SK-N-SH (cell line): ENCODE measurements around the gene TM4SF4. TPM values are rescaled to one million over a fixed set of nuclear protein-coding genes. Genes with fewer than 3 reads are reported as not detected.

Experiments
- CTCF ChIA-PET: fragments of 300-600, 350-600 bp; formaldehyde crosslinking; extraction: SDS; loops from one replicate; lab custom pipeline; 2021; lab: Yijun Ruan, JAX
- POLR2A ChIA-PET: fragments of 350-600 bp; sonication (Branson Sonifier 250); formaldehyde crosslinking; extraction: SDS; loops from one replicate; lab custom pipeline; 2020; ENCODE audit warnings: antibody characterized with exemption, inconsistent platforms; lab: Yijun Ruan, JAX
- DNase-seq: peaks from one replicate; pipeline ENCODE4 v3.0.0; 2012
- H2AFZ ChIP-seq: fragments of 200-600 bp; sonication (generic); 2 replicates; pipeline ENCODE4 v1.8.1; 2016; ENCODE audit warnings: antibody characterized with exemption, mild to moderate bottlenecking, low read depth
- H3F3A ChIP-seq: fragments of 200-600 bp; sonication (generic); replicated peaks from 2 replicates; pipeline ENCODE3; 2016; ENCODE audit warnings: antibody characterized with exemption, mild to moderate bottlenecking; ENCODE audit not compliant: insufficient read depth
- H3K27ac ChIP-seq, 2 experiments: fragments of 200-500 bp in 1 of 2; fragments of 200-600 bp in 1 of 2; sonication (Bioruptor generic) in 1 of 2; sonication (generic), shearing (Covaris generic) in 1 of 2; 2 replicates each; pipeline versions ENCODE4 v1.5.1 to v1.6.1; 2014 to 2016; ENCODE audit warnings: low read depth in 2 of 2, inconsistent platforms in 1 of 2, low read length in 1 of 2, mild to moderate bottlenecking in 1 of 2, mixed read lengths in 1 of 2
- H3K27me3 ChIP-seq: fragments of 200-600 bp; sonication (generic), shearing (Covaris generic); 2 replicates; pipeline ENCODE4 v1.6.1; 2016; ENCODE audit warnings: mixed run types; ENCODE audit not compliant: insufficient read depth
- H3K36me3 ChIP-seq, 2 experiments: fragments of 200-500 bp in 1 of 2; fragments of 200-600 bp in 1 of 2; sonication (Bioruptor generic) in 1 of 2; sonication (generic) in 1 of 2; replicated peaks in 1 of 2; 2 replicates each; pipeline versions ENCODE3 to v1.5.1; 2014 to 2016; ENCODE audit warnings: low read length in 1 of 2, mild to moderate bottlenecking in 1 of 2; ENCODE audit not compliant: insufficient read depth in 2 of 2, control insufficient read depth in 1 of 2
- H3K4me1 ChIP-seq, 2 experiments: fragments of 200-500 bp in 1 of 2; fragments of 200-600 bp in 1 of 2; sonication (Bioruptor generic) in 1 of 2; sonication (generic), shearing (Covaris generic) in 1 of 2; 2 replicates each; pipeline versions ENCODE4 v1.5.1 to v1.6.1; 2014 to 2016; ENCODE audit warnings: low read depth in 1 of 2, low read length in 1 of 2, mixed run types in 1 of 2; ENCODE audit not compliant: insufficient read depth in 2 of 2, control insufficient read depth in 1 of 2
- H3K4me2 ChIP-seq: fragments of 200-600 bp; sonication (generic), shearing (Covaris generic); 2 replicates; pipeline ENCODE4 v1.6.1; 2017; ENCODE audit warnings: mixed run types
- H3K4me3 ChIP-seq, 2 experiments: fragments of 200-500 bp in 1 of 2; fragments of 200-600 bp in 1 of 2; sonication (Bioruptor generic) in 1 of 2; sonication (generic), shearing (Covaris generic) in 1 of 2; 2 replicates each; pipeline versions ENCODE4 v1.5.1 to v1.8.1; 2014 to 2016; ENCODE audit warnings: low read depth in 2 of 2, inconsistent platforms in 1 of 2, low read length in 1 of 2, mild to moderate bottlenecking in 1 of 2, mixed read lengths in 1 of 2, moderate library complexity in 1 of 2
- H3K79me2 ChIP-seq: fragments of 200-600 bp; sonication (generic); 2 replicates; pipeline ENCODE4 v1.8.1; 2017; ENCODE audit warnings: mild to moderate bottlenecking; ENCODE audit not compliant: insufficient read depth
- H3K9ac ChIP-seq: fragments of 200-600 bp; sonication (generic); 2 replicates; pipeline ENCODE4 v1.6.1; 2017; ENCODE audit warnings: mixed run types
- H3K9me2 ChIP-seq: fragments of 200-600 bp; sonication (generic); 2 replicates; pipeline ENCODE4 v1.6.1; 2017; ENCODE audit warnings: mixed run types
- H3K9me3 ChIP-seq: fragments of 200-600 bp; sonication (generic); 2 replicates; pipeline ENCODE4 v1.6.1; 2017; ENCODE audit warnings: mixed run types, mild to moderate bottlenecking, moderate library complexity
- H4K20me1 ChIP-seq: fragments of 200-600 bp; sonication (generic); 2 replicates; pipeline ENCODE4 v1.6.1; 2017; ENCODE audit warnings: mild to moderate bottlenecking, mixed run types; ENCODE audit not compliant: insufficient read depth
- CHD2 ChIP-seq: fragments of 150-350 bp; IDR thresholded peaks from 2 replicates; pipeline ENCODE4 v1.6.1; 2018; ENCODE audit warnings: low read length; ENCODE audit not compliant: partially characterized antibody
- EZH2phosphoT487 ChIP-seq: fragments of 200-600 bp; sonication (generic); IDR thresholded peaks from 2 replicates; pipeline ENCODE4 v1.6.1; 2017; ENCODE audit warnings: low read depth, mixed run types, mild to moderate bottlenecking, antibody characterized with exemption, moderate library complexity, borderline replicate concordance
- FOXJ3 ChIP-seq: sonication (generic); formaldehyde crosslinking; IDR thresholded peaks from 2 replicates; pipeline ENCODE4 v1.5.1; 2020; ENCODE audit warnings: mild to moderate bottlenecking, missing genetic modification reagents
- FOXM1 ChIP-seq: IDR thresholded peaks from 2 replicates; pipeline ENCODE4 v1.4.0; 2012; ENCODE audit warnings: low read depth, mild to moderate bottlenecking
- GABPA ChIP-seq: IDR thresholded peaks from 2 replicates; pipeline ENCODE4 v1.4.0; 2012; ENCODE audit warnings: low read depth, mild to moderate bottlenecking
- GATA2 ChIP-seq: sonication (generic); formaldehyde crosslinking; IDR thresholded peaks from 2 replicates; pipeline ENCODE4 v1.5.0; 2020; ENCODE audit warnings: mild to moderate bottlenecking, missing genetic modification reagents
- JUND ChIP-seq: IDR thresholded peaks from 2 replicates; pipeline ENCODE4 v1.4.0; 2012
- MEF2A ChIP-seq: IDR thresholded peaks from 2 replicates; pipeline ENCODE4 v1.4.0; 2012; ENCODE audit warnings: low read depth, borderline replicate concordance
- NFIC ChIP-seq: IDR thresholded peaks from 2 replicates; pipeline ENCODE4 v1.4.0; 2012; ENCODE audit warnings: borderline replicate concordance
- NRF1 ChIP-seq: IDR thresholded peaks from 2 replicates; pipeline ENCODE4 v1.6.1; 2012; ENCODE audit warnings: low read depth, mild to moderate bottlenecking, low read length
- POLR2AphosphoS5 ChIP-seq: IDR thresholded peaks from 2 replicates; pipeline ENCODE4 v1.6.1; 2012; ENCODE audit warnings: low read depth, low read length
- RAD21 ChIP-seq: IDR thresholded peaks from 2 replicates; pipeline ENCODE4 v1.6.1; 2012; ENCODE audit warnings: mild to moderate bottlenecking, low read length
- RFX5 ChIP-seq: IDR thresholded peaks from 2 replicates; pipeline ENCODE4 v1.6.1; 2012; ENCODE audit warnings: mild to moderate bottlenecking, improper control_type of control experiment, low read length
- SIN3A ChIP-seq: IDR thresholded peaks from 2 replicates; pipeline ENCODE4 v1.6.1; 2012; ENCODE audit warnings: low read depth, mild to moderate bottlenecking, low read length, moderate library complexity, borderline replicate concordance
- SMC3 ChIP-seq: IDR thresholded peaks from 2 replicates; pipeline ENCODE4 v1.6.1; 2012; ENCODE audit warnings: low read depth, low read length, improper control_type of control experiment
- TCF12 ChIP-seq: IDR thresholded peaks from 2 replicates; pipeline ENCODE4 v1.4.0; 2012
- YY1 ChIP-seq: IDR thresholded peaks from 2 replicates; pipeline ENCODE4 v1.4.0; 2012; ENCODE audit warnings: low read depth, mild to moderate bottlenecking
- WGBS: methylation state at CpG from one replicate; pipeline ENCODE4 v1.1.6; 2017; ENCODE audit warnings: low lambda C conversion rate; 5-methylcytosine and 5-hydroxymethylcytosine counted together
- polyA plus RNA-seq, 3 experiments: library from polyadenylated mRNA; depleted of rRNA; stranded (reverse); fragments of >200 nt; gene quantifications; 2 replicates each; pipeline ENCODE4 v1.2.3, GENCODE V29; 2012
- TF ChIP-seq, protein P1 (sequence below): fragments of 150-350 bp; IDR thresholded peaks from 2 replicates; pipeline ENCODE4 v1.6.1; 2017; ENCODE audit warnings: antibody characterized with exemption, low read length, low read depth, borderline replicate concordance
- TF ChIP-seq, protein P2 (sequence below): IDR thresholded peaks from 2 replicates; pipeline ENCODE4 v1.4.0; 2012; ENCODE audit warnings: low read depth
- TF ChIP-seq, protein P3 (sequence below): IDR thresholded peaks from 2 replicates; pipeline ENCODE4 v1.4.0; 2012; ENCODE audit warnings: low read depth, borderline replicate concordance

TM4SF4 gene
- polyA plus RNA-seq, 1 of the 3 experiments (the other 2 are of a cell fraction): 0.08 TPM

DNA sequence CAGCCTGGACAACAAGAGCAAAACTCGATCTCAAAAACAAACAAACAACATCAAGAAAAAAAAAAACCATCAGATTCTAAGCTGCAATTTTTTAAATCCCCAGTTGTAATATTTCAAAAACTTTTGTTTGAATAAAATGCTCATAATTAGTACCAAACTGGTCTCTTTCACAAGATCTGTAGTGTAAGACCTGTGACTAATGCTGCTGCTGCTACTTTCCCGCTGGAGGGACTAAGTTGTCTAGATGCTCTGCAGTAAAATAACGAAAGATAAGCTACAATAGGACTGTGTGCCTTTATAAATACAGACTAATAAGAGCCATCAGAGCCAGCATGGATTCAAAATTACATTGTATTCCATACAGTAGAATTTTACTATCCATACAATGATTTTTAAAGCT is 45.4 kb downstream of the TM4SF4 start:
- POLR2A ChIA-PET: no interaction called here
- Histone ChIP-seq H3K9ac (no peak overlapping the region), H3F3A (peaks cover 7% of the 10 kb centered on the region), H3K4me1 (no peaks in the 10 kb centered on the region), H2AFZ (no peak overlapping the region), H3K27me3 (no peaks in the 10 kb centered on the region), H3K9me2 (no peaks in the 10 kb centered on the region), H3K27ac (no peak overlapping the region), H3K4me2 (no peak overlapping the region), H3K79me2 (no peaks in the 10 kb centered on the region), H3K36me3 (peaks cover 26 to 62% of the 10 kb centered on the region in 2 experiments), H4K20me1 (no peaks in the 10 kb centered on the region), H3K4me3 (no peak overlapping the region), H3K9me3 (no peaks in the 10 kb centered on the region; the same call in 1 of the 2 replicates)
- 97% methylated on average over 3 of the region's 3 CpGs for WGBS
- CTCF ChIA-PET: interaction anchor here (1.1 to 1.8 kb wide), 3 partner anchors 11 to 288 kb away, joined by 7 to 10 read pairs (median 7); no protein-coding TSS in a partner anchor
- no peak for DNase-seq
- TF ChIP-seq, protein P1, sequence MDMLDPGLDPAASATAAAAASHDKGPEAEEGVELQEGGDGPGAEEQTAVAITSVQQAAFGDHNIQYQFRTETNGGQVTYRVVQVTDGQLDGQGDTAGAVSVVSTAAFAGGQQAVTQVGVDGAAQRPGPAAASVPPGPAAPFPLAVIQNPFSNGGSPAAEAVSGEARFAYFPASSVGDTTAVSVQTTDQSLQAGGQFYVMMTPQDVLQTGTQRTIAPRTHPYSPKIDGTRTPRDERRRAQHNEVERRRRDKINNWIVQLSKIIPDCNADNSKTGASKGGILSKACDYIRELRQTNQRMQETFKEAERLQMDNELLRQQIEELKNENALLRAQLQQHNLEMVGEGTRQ: no peak
- no peak for TF ChIP-seq SIN3A
- no peak for TF ChIP-seq FOXM1
- no peak for TF ChIP-seq MEF2A
- TF ChIP-seq NFIC: no peak

DNA sequence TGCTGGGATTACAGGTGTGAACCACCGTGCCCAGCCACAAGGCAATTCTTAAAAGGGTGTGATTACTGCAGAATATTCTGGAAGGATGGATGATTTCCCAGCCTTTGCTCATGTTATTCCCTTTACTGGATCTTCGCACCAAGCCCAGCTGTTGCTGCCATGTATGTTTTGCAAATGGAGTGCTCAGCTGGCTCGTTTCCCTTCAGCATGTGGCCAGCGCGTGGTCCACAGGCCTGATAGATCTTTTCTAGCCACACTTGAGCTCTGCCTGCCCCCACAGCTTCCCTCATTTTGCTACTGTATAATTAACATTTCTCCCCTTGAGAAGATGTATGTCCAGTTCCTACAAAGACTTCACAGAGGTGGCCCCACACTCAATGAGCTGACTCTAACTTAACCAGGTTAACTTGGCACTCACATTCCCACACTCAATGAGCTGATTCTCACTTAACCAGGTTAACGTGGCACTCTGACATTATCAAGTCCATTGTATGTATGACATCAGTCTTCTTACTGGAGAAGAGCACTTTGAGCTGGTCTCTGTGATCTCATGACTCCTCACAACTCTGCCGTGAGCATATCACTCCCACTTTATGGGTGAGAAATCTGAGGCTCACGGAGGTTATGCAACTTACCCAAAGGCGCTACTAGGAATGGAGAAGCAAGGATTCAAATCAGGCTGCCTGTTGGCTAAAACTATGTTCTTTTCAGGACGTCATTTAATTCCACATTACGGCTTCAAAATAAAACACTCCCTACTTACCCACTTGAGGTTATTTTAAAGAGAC is 49.2 kb downstream of the TM4SF4 start:
- H3K4me1 ChIP-seq: peaks cover 0 to 7% of the 10 kb centered on the region in 2 experiments; a peak in 2 of 4 replicates
- no peak overlapping the region for H2AFZ ChIP-seq
- H3K9me3 ChIP-seq: no peaks in the 10 kb centered on the region
- peaks cover 11% of the 10 kb centered on the region for H3K79me2 ChIP-seq
- 93% methylated on average over 10 of the region's 11 CpGs for WGBS
- H3K36me3 ChIP-seq: peaks cover 24 to 56% of the 10 kb centered on the region in 2 experiments
- H3K4me3 ChIP-seq: no peak overlapping the region
- POLR2A ChIA-PET: no interaction called here
- no peak for DNase-seq
- CTCF ChIA-PET: interaction anchor here (1.2 to 1.6 kb wide), 3 partner anchors 11 to 660 kb away, joined by 3 to 10 read pairs (median 7); no protein-coding TSS in a partner anchor
- TF ChIP-seq GABPA (no peak), NRF1 (no peak), POLR2AphosphoS5 (no peak), RAD21 (no peak), SMC3 (no peak), GATA2 (CRISPR knock-in tag) (no peak), YY1 (no peak), JUND (no peak), RFX5 (no peak), NFIC (no peak), EZH2phosphoT487 (no peak), TCF12 (no peak), CHD2 (no peak), MEF2A (no peak), FOXJ3 (CRISPR knock-in tag) (no peak)
- TF ChIP-seq, protein P1: no peak
- TF ChIP-seq, protein P2, sequence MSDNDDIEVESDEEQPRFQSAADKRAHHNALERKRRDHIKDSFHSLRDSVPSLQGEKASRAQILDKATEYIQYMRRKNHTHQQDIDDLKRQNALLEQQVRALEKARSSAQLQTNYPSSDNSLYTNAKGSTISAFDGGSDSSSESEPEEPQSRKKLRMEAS: no peak
- TF ChIP-seq, protein P3, sequence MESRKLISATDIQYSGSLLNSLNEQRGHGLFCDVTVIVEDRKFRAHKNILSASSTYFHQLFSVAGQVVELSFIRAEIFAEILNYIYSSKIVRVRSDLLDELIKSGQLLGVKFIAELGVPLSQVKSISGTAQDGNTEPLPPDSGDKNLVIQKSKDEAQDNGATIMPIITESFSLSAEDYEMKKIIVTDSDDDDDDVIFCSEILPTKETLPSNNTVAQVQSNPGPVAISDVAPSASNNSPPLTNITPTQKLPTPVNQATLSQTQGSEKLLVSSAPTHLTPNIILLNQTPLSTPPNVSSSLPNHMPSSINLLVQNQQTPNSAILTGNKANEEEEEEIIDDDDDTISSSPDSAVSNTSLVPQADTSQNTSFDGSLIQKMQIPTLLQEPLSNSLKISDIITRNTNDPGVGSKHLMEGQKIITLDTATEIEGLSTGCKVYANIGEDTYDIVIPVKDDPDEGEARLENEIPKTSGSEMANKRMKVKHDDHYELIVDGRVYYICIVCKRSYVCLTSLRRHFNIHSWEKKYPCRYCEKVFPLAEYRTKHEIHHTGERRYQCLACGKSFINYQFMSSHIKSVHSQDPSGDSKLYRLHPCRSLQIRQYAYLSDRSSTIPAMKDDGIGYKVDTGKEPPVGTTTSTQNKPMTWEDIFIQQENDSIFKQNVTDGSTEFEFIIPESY: no peak
- H4K20me1 ChIP-seq: no peaks in the 10 kb centered on the region
- no peaks in the 10 kb centered on the region for H3K9me2 ChIP-seq
- H3F3A ChIP-seq: peaks cover 3% of the 10 kb centered on the region
- H3K27me3 ChIP-seq: no peaks in the 10 kb centered on the region
- no peak overlapping the region for H3K27ac ChIP-seq
- H3K4me2 ChIP-seq: no peak overlapping the region
- H3K9ac ChIP-seq: no peak overlapping the region
